Astrocyte (in vitro differentiated cells and primary cell): Measurements from ENCODE around the gene PAGR1.

Experiments used
- CTCF ChIP-seq: IDR thresholded peaks from 2 replicates; pipeline ENCODE4 v1.5.1; 2011; ENCODE audit warnings: low read depth, mild to moderate bottlenecking, inconsistent platforms, low read length, moderate library complexity; ENCODE audit not compliant: insufficient read depth
- EZH2 ChIP-seq: IDR thresholded peaks from 2 replicates; pipeline ENCODE4 v1.6.1; 2012; ENCODE audit warnings: mild to moderate bottlenecking, low read length, inconsistent platforms; ENCODE audit not compliant: insufficient read depth

DNA sequence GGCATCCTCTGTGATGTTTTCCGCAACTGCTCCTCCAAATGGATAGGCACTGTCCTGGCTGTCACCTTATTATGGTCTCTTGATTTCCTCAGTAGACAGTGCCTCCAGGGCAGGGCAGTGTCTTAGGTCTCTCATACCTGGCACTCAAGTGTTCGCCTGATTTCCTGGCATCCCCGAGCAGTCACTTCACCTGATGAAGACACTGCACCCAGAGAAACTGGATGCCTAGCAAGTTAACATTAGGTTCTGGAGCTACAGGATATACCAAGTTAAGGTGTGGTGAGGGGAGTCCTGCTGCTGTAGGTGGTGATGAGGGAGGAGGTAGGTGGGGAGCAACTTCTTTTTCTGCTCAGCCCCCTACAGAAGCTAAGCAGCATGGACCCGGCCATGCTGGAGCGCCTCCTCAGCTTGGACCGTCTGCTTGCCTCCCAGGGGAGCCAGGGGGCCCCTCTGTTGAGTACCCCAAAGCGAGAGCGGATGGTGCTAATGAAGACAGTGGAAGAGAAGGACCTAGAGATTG is 13.5 kb upstream of the PAGR1 start:
- no peak for TF ChIP-seq CTCF
- TF ChIP-seq EZH2 = no peak
